Measurements from ENCODE around the gene PRKCB.

GRCh38 chr16:24053099-24053946, 217.5 kb downstream of the PRKCB start:
- no peak for TF ChIP-seq CTCF (IDR thresholded peaks at IDR 0.05; ENCODE audit: control extremely low read depth in 1 of 3, insufficient read depth in 1 of 3, low read depth in 1 of 3, low read length in 3 of 3)
- no peak for TF ChIP-seq TCF12 (IDR thresholded peaks at IDR 0.05; ENCODE audit: low read depth, low read length)
- no peak for TF ChIP-seq BRCA1 (IDR thresholded peaks at IDR 0.05; ENCODE audit: low read depth, low read length)
- TF ChIP-seq POU5F1 (IDR thresholded peaks at IDR 0.05; ENCODE audit: low read depth, low read length) = no peak
- no peak for TF ChIP-seq HDAC2 (IDR thresholded peaks at IDR 0.05; ENCODE audit: borderline replicate concordance in 1 of 2, low read depth in 2 of 2, low read length in 2 of 2)
- no peak for TF ChIP-seq EZH2 (IDR thresholded peaks at IDR 0.05; ENCODE audit: low read depth, low read length, severe bottlenecking)
- TF ChIP-seq SUZ12 (IDR thresholded peaks at IDR 0.05; ENCODE audit: low read length) = no peak
